ENCODE data around the gene FAR1. TPM values are rescaled to one million over a fixed set of nuclear protein-coding genes. Genes with fewer than 3 reads are reported as not detected.

Gene FAR1
- total RNA-seq, 2 donors from 2014 or later, result 40.2 to 43.2 TPM

- Histone ChIP-seq H3K4me1 (no peaks in the 10 kb centered on the region), H3K4me3 (no peak overlapping the region), H3K27me3 (no peaks in the 10 kb centered on the region), H3K27ac (no peak overlapping the region), H3K36me3 (replicated peaks in 1 of 2; ENCODE audit: insufficient read depth in 1 of 2, low read depth in 2 of 2) (no peaks in the 10 kb centered on the region), H3K9me3 (no peaks in the 10 kb centered on the region)
- intact Hi-C loops (cut with DNase I), result no loop called here
- no peak for TF ChIP-seq POLR2A (IDR thresholded peaks at IDR 0.05)
- TF ChIP-seq CTCF (IDR thresholded peaks at IDR 0.05), result no peak
- ATAC-seq (no peak), DNase-seq (no peak)
- WGBS, 2 donors, result 54 to 56% methylated on average over 1 of the region's 1 CpG
These were observed 31.4 kb downstream of the FAR1 start for GRCh38 chr11:13699870-13700269.

GRCh38 chr11:13701506-13701905, 33.0 kb downstream of the FAR1 start:
- no peak for ATAC-seq
- no peaks in the 10 kb centered on the region for H3K36me3 ChIP-seq (replicated peaks in 1 of 2; ENCODE audit: insufficient read depth in 1 of 2, low read depth in 2 of 2)
- H3K4me3 ChIP-seq, result no peak overlapping the region
- no peaks in the 10 kb centered on the region for H3K27me3 ChIP-seq
- H3K27ac ChIP-seq, result no peak overlapping the region
- TF ChIP-seq POLR2A (IDR thresholded peaks at IDR 0.05) (no peak), CTCF (IDR thresholded peaks at IDR 0.05) (no peak)
- H3K9me3 ChIP-seq, result no peaks in the 10 kb centered on the region
- intact Hi-C loops (cut with DNase I), result no loop called here
- WGBS, 2 donors, result 57 to 69% methylated on average over 2 of the region's 2 CpGs
- H3K4me1 ChIP-seq, result no peaks in the 10 kb centered on the region
- no peak for DNase-seq

GRCh38 chr11:13702071-13702470, 33.6 kb downstream of the FAR1 start:
- Histone ChIP-seq H3K27ac (no peak overlapping the region), H3K36me3 (replicated peaks in 1 of 2; ENCODE audit: insufficient read depth in 1 of 2, low read depth in 2 of 2) (no peaks in the 10 kb centered on the region), H3K9me3 (no peaks in the 10 kb centered on the region), H3K4me3 (no peak overlapping the region), H3K4me1 (no peaks in the 10 kb centered on the region), H3K27me3 (no peaks in the 10 kb centered on the region)
- intact Hi-C loops (cut with DNase I), result no loop called here
- DNase-seq (no peak), ATAC-seq (no peak)
- TF ChIP-seq CTCF (IDR thresholded peaks at IDR 0.05) (no peak), POLR2A (IDR thresholded peaks at IDR 0.05) (no peak)

- intact Hi-C loops (cut with DNase I), result no loop called here
- Histone ChIP-seq H3K27me3 (no peaks in the 10 kb centered on the region), H3K4me3 (no peak overlapping the region), H3K36me3 (replicated peaks in 1 of 2; ENCODE audit: insufficient read depth in 1 of 2, low read depth in 2 of 2) (peaks cover 0 to 9% of the 10 kb centered on the region in 2 donors), H3K9me3 (no peaks in the 10 kb centered on the region), H3K4me1 (no peaks in the 10 kb centered on the region), H3K27ac (no peak overlapping the region)
- DNase-seq (no peak), ATAC-seq (no peak)
- no peak for TF ChIP-seq POLR2A (IDR thresholded peaks at IDR 0.05)
- no peak for TF ChIP-seq CTCF (IDR thresholded peaks at IDR 0.05)
These were observed 37.2 kb downstream of the FAR1 start for GRCh38 chr11:13705710-13706109.

GRCh38 chr11:13713982-13714381, 45.5 kb downstream of the FAR1 start:
- TF ChIP-seq CTCF (IDR thresholded peaks at IDR 0.05), result no peak
- TF ChIP-seq POLR2A (IDR thresholded peaks at IDR 0.05), result no peak
- no peak for DNase-seq
- Histone ChIP-seq H3K9me3 (no peaks in the 10 kb centered on the region), H3K27ac (no peak overlapping the region), H3K4me3 (no peak overlapping the region), H3K4me1 (no peaks in the 10 kb centered on the region), H3K27me3 (no peaks in the 10 kb centered on the region), H3K36me3 (replicated peaks in 1 of 2; ENCODE audit: insufficient read depth in 1 of 2, low read depth in 2 of 2) (peaks cover 0 to 30% of the 10 kb centered on the region in 2 donors)
- 77 to 93% methylated on average over 2 of the region's 2 CpGs for WGBS, 2 donors
- intact Hi-C loops (cut with DNase I), result no loop called here
- no peak for ATAC-seq

Data from body of pancreas (tissue), 4 donors.